Hippocampal formation (tissue), 2 donors: ENCODE data around the gene KCNH1.
"Not testable (repeated sequence)": the region's sequence is repeated elsewhere in the genome, so short reads cannot be mapped to it uniquely, and the experiment has no call there.

ENCODE experiments used
- DNase-seq, 2 donors: peaks; one replicate each; lab custom pipeline; 2025; lab: John Stamatoyannopoulos, UW

The KCNH1 gene

DNA sequence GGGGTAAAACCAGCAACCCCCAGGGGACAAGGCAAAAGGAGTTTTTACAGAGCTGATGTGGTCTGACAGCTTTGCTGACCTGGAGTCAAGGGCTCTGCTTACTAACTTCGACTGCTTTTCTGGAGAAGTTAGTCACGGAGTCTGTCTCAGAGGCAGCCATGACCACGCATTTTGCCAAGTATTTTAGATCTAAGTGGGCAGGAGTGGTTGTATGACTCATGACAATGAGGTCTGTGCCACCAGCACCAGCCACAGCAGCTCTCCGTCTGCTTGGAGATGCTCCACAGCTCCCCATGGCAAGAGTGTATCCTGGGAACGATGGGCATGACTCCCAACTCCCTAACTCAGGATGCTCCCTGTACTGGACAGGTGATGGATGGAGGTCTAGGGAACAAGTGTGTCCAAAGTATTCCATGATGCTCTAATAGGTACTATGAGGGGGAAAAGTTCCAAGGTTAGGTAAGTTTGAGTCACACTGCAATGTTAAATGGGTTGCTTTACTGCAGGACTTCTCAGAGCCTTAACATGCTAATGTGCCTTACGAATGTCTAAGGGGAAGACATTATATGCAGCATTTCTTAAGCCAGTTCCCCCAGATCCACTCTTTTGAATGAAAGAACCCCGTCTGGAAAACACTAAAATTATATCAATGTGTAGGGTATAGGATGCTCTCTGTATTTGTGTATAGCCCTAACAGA, 446.2 kb downstream of the KCNH1 start:
- DNase-seq, result no peak

DNA sequence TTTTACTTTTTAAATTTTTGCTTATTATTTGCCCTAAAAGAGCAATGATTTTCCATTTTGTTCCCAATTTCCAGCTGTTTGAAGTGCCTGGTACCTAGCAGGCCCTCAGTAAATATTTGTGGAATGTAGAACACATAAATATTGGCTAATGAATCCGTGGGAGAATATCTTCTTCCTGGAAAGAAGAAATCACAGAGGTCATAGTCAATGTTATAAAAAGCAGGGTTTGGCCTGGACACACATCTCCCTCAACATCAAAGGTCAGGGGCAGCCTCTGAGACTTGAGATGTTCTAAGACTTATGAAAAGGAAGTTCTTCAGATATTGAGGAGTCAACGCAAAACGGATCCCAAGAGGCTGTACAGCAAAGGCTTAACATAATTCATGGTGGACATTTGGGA, 447.1 kb downstream of the KCNH1 start:
- DNase-seq, result no peak

DNA sequence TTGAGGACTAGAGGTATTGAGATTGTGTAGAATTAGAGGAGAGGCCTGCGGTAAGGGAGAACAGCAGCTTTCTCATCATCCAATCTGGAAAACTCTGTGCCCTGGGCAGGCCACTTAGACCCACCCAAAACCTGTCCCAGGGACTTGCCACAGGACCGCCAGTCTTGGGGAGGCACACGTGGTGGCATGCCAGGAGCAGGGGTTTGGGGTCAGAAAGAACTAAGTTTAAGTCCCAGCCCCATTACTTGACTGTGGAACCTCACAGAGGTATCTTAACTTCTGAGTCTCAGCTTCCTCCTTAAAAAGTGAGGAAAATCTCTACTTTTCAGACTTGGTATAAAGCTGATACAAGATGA, 448.7 kb downstream of the KCNH1 start:
- no peak for DNase-seq

DNA sequence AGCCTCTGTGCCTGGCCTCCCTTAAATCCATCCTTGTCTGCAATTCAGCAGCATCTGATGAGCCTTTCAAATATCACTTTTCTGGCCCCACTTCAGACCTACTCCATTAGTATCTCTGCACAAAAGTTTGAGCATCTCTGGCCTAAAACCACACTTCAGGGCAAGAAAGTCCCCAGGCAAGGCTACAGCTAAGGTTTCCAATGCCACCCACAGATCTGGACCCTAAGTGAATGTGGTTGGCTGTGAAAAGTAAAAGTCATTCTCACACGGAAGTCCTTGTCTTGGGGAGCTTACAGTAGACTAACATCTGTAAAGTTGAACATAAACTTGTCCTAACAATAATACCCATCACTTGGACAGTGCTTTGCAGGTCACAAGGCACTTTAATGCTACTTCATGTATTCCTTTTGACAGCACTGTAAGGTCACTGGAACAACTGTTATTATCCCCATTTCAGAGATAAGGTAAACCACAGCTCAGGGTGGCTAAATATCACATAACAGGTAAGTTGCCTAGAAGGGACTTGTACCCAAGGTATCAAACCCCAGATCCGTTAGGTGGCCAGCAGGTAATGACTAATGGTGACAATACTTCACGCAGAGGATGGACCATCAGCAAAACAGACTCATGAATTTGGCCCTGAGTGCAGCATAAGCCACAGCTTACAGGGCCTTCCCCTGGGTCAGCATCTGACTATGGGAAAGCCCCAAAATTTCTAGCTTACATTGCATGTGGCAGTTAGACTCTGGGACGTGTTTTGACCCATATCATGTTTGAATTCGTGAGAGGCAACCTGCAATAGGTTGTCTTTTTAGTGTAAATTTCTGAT, 449.3 kb downstream of the KCNH1 start:
- DNase-seq, result no peak

DNA sequence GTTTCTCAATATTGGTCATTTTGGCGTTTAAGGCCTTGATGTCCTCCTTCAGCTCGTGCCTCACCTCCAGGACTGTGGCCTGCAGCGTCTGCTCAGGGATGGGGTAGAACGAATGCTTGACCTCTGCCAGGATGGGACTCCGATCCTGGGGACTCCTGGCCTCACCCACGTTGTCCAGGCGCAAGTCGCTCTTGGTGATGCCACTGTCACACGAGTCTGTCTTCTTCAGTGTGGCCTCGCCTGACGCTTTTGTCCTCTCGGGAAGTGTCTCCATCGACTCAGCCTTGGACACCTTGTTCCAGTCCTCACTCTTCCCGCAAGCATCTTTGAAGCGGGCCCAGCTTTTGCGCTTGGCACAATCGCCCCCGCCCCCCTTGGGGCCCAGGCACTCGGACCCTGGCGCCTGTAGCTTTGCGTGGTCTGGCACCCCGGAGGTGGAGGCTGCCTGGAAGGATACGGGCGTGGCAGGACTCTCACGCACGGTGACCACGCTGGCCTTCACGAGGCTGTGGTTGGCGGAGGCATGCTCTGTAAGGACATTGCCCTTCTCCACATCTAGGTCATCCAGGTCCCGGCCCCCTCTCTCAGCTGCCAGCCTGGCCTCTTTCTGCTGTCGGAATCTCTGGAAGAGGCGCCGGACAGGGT, 450.4 kb downstream of the KCNH1 start:
- DNase-seq, result no peak

DNA sequence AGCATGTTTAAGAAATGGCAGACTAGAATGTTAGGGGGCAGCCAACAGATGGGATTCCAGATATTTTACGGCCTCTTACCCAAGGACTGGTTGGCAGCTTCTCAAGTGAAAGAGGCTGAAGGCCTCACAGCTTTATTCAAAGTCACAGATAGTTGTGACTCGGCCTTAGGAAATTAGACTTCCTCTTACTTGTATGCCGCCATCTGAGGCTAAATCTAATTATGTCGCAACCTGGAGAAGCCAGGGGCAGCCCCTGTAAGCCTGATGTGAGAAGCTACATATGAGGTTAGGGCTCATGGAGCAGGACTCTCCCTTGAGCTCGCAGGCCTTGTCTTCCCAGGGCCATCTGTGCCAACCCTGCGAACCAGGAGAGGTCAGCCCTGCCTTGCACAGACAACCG, 452.8 kb downstream of the KCNH1 start:
- DNase-seq, result no peak

DNA sequence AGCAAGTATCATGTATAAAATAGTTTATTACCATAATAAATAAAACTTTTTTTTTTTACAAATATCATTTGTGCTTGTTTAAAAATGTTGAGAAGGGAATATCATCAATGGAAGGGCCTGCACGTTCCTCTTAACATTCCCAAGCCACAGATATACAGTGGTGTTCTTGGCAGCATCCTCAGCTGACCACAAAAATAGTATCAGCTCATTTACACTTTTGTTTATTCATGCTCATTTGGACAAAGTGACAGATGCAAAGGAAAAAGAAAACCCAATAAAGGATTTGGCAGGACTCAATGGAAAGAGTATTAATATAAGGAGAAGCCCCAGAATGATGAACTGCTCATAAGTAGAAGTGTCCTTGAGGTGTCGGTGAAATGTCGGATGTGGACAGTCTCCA, 455.6 kb downstream of the KCNH1 start:
- DNase-seq, result no peak

DNA sequence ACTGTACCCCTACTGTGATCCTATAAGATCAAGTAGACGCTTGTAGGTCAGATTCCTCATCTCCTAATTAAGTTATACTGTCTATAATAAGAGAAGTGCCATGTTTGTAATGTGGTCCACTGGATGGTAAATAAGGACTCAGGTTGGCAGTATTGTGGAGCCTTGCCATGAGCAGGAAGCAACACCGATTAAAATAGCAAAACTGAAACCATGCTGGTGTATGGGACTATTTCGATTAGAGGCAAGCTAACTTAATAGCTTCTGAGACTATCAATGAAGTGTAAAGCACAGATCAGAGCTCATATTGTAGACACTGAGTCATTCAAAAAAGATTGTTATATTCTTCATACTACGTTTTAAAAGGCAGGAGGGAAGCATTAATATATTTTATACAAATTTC, 456.4 kb downstream of the KCNH1 start:
- no peak for DNase-seq

DNA sequence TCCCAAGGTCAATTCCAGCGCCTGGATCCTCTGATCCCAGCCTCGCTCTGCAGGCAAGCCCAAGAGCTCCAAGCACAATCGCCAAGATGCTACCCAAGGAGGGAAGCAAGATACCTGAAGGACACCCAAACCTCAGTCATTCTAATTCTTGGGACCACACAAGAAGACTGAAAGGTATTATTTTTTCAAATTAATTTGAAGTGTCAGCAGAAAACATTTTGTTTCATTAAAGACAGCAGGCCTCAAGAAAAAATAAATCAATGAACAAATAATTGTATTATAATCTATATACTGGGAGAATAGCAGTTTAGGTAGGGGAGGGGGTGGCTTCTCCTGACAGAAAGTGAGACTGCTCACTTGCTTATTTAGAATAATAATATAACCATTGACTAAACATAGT, 457.4 kb downstream of the KCNH1 start:
- no peak for DNase-seq

DNA sequence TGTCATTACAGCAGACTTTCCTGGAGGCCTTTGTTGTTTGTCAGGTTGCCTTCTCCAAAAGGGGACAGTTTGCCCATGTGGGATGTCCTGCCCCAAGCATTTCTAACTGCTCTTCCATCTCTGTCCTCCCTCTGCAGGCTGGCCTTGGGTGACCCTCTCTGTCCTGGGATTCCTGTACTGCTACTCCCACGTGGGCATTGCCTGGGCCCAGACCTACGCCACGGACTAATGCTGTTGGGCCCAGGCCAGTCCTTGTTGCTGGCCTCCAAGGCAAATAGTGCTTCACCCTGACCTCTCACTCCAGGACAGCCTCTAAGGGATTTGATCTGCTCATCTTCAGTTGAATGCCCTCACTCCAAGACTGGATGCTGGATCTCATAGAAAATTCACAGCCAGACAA, 459.8 kb downstream of the KCNH1 start:
- DNase-seq, result no peak

DNA sequence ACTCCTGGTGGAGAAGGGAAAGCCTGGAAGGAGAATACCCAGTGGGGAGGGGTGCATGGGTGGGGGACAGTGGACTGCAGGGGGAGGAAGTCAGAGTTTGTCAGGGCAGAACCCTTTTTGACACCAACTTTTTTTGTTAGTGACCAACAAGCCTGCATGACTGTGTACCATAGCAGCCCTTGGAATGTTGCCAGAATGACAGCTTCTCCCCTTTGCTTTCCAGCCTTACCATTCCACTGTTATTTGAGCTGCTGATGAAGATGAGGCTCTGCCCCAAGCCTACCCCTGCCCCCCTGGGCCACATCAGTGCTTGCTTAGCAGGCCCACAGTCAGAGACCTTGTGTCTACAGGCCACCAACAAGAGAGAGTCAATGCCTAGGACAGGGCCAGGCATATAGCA, 464.0 kb downstream of the KCNH1 start:
- no peak for DNase-seq

DNA sequence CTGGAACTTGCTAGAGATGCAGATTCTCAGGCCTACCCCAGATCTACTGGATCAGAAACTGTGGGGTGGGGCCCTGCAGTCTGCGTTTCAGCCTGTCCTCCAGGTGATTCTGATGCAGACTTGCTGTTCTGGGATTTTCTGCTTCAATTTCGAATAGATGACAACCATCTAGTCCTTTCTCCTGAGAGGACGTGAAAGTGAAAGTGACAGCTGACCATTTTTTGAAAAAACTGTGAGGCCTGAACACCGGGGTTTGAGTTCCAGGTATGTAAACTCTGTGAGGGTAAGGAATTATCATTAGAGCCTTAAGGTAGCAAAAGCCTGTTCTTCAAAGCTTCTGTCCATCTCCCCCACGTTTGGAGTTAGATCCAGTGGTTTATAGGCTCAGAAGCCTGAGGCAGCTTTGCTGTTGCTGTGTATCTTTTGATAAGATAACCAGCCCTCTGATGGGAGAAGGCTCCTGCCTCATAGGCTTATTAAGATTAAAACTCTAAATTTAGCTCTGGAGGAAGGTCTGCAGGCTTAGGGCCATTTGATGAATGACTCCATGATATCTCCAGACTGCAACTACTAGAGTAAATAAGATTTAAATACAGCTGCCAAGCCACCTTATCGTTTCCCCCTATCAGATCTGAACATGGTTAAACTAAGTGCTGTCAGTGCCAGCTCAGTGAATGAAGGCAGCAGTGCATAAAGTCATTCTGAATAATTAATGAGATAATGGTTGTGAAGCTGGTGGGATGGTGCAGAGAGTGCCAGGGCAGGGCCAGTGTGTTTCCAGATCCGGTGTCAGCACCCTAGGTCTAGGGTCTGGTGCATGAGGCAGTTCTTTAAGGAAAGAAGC, 470.0 kb downstream of the KCNH1 start:
- DNase-seq, result no peak

DNA sequence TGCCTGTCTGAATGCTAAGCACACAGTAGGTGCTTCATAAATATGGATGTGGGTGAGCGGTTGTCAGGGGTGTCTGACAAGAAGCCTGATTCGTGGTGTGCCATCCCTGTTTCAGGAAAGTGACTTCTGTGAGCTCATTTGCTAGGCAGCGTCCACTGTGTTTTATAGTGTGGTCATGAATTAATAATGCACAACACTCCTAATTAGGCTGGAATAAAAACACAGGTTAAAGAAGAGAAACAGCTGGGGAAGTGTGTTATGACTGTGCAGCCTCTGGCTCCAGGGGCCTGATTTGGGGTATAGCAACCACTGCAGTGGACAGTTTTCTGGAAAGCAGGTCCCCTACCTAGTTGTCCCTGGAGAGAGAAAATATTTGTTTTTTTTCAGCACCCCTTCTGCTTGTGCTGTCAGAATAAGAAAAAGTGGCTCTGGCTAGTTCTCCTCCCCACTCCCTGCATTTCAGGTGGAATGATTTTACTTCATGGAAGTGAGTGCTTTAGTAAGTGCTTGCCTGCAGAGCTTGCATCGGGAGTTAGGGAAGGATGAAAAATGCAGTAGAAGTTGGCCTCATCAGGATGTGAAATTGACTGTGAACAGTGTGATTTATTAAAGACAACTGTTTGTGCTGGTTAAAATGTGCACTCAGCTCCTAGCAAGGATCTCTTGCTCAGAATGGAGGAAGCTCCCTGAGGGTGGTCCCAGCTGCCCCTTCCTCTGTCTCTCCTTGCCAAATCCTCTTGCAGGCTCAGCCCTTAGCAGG, 471.5 kb downstream of the KCNH1 start:
- no peak for DNase-seq

DNA sequence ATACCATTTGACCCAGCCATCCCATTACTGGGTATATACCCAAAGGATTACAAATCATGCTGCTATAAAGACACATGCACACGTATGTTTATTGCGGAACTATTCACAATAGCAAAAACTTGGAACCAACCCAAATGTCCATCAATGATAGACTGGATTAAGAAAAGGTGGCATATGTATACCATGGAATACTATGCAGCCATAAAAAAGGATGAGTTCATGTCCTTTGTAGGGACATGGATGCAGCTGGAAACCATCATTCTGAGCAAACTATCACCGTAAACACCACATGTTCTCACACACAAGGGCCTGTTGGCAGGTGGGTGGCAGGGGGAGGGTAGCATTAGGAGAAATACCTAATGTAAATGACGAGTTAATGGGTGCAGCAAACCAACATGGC, 472.4 kb downstream of the KCNH1 start:
- DNase-seq, result not testable (repeated sequence)

DNA sequence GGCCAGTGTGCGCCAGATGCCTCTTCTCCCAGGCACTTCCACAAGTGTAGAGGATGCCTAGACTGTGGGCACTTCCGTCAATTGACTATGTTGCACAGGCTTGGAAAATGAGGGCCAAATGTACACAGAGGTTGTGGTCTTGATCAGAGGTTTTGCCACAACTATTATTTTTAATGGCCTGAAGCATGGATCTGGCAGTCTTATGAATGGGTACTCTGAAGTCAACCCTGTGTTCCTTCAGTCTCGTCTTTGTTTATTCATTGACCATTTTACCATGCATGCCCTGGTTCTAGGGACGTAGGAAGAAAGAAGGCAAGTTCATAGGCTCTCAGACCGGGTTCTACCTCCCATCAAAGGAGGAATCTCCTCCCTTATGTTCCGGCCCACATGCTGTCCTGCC, 476.1 kb downstream of the KCNH1 start:
- no peak for DNase-seq

DNA sequence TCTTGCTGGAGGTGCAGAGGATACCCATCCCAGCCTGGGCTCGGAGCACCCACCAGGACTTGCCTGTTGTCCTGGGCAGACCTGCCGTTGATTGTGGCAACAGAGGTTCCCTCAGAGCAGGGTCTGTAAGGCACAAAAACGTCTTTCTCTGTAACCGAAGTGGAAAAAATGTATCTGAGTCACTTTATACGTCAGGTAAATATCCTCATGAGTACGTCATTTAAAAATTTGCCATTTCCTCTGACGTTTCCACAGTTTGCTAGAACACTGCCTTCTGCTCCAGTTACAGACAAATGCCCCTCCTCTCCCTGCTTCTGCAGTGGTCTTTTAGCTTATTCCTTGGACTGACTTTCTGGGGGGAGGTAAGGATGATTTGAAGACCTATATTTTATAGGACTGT, 478.4 kb downstream of the KCNH1 start:
- DNase-seq, result no peak

DNA sequence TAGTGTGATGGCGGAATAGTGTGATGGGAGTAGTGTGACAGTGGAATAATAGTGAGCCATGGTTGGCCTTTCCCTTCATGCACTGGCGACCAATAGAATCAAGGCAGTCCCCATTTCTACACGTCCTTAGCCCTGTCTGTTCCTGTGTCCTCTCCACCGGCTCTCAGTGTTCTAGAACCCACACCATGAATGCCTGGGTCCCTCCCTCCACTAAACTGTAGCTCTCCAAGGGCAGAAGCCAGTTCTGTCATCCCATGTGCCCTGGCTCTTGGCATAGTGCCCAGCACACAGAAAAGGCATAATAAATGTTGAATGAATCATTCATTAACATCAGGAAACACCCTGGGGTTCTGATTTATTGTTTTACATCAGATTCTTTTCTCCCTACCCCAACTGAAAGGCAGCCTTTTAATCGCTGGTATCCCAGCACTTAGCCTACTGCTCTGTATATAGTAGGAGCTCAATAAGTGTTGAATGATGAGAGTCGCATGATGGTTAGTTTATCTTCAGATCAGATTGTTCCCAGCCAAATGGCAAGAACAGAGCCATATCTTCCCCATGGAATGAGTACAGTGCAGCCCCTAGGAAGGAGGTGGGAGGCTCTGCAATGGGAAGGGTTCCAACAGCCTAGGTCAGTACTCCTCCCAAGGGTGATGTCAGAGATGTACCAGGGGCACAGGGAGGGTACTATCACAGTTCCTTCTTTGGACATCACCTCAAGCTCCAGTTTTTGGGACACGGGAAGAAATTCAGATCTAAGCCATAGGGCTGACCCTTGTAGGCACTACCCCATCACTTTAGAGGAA, 479.6 kb downstream of the KCNH1 start:
- DNase-seq, result no peak

DNA sequence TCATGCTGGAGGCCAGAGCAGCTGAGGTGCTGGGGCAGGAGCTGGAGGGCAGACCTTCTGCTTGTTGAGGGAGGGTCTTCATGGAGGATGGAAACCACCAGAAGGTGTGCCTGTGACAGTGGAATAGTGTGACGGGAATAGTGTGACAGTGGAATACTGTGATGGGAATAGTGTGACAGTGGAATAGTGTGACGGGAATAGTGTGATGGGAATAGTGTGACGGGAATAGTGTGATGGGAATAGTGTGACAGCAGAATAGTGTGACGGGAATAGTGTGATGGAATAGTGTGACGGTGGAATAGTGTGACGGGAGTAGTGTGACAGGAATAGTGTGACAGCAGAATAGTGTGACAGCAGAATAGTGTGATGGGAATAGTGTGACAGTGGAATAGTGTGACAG, 480.2 kb downstream of the KCNH1 start:
- no peak for DNase-seq

DNA sequence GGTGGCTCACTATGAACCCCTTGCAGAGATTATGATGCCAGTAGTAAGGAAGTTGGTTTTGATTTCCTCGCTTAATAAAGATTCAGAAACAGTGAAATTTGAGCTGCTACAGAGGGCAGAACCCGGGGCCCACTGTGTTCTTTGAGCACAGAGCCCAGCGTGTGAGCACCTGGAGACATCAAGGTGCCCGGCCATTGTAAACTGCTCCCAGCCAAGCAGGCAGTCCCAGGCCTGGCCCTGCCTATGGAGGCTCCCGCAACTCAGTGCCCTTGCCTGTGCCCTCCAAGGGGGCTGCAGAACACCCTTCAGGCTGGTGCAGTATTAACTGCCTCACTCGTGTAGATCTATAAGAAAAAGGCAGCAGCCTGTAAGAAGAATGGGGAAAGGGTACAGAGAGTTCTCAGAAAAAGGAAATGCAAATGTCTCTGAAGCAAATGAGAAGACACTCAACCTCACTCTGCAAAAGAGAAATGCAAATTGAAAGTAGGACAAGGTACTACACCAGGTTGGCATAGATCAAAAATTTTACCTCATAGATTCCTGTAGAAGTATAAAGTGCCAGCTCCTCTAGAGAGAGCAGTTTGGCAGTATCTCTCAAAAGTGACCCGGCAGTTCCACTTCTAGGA, 481.5 kb downstream of the KCNH1 start:
- no peak for DNase-seq

DNA sequence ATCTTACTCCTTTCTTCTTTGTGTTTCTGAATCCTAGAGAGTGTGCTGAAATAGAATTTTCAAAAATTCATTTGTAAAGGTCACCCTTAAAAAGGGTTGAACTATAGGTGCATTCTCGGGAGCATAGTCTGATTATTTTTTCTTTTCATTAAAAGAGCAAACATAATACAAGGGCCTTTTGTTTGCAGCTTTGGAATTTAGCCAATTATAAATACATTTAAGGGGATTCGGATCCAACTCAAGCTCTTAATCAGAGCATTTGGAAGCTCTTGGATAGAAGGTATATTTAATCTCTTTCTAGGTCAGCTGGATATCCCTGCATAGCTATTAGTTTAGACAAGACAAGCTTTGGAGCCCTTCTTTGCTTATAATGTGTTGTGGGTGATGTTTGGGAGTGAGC, 483.5 kb downstream of the KCNH1 start:
- no peak for DNase-seq
